C4-2B (cell line): ENCODE results near the gene CRYZL1.

Experiments
- H3K27ac ChIP-seq: fragments of 450-650 bp; 2 replicates; pipeline ENCODE4 v1.5.1; 2017
- CTCF ChIP-seq: fragments of 450-650 bp; conservative IDR thresholded peaks from 2 replicates; pipeline ENCODE4 v1.5.1; 2017; ENCODE audit warnings: mild to moderate bottlenecking
- ZFX ChIP-seq: fragments of 450-650 bp; IDR thresholded peaks from 2 replicates; pipeline ENCODE4 v1.6.1; 2017

Gene CRYZL1

GRCh38 chr21:33544451-33545195 lies 96.9 kb downstream of the CRYZL1 start:
- no peak for TF ChIP-seq ZFX
- TF ChIP-seq CTCF: no peak
- H3K27ac ChIP-seq: no peak overlapping the region

- peak overlapping the region; percentile 97 for H3K27ac ChIP-seq
- no peak for TF ChIP-seq ZFX
- TF ChIP-seq CTCF: no peak
Measured at GRCh38 chr21:33543505-33544129, 97.9 kb downstream of the CRYZL1 start.

- TF ChIP-seq CTCF (no peak), ZFX (peak; percentile 98)
- peak within 1 kb of the TSS; percentile 97 for H3K27ac ChIP-seq
Measured at GRCh38 chr21:33542640-33543504, 98.7 kb downstream of the CRYZL1 start, which contains the start of gene SON. TSS of gene SON (plus strand) at chr21:33543038. CDS start at chr21:33543093, 55 bp downstream.

GRCh38 chr21:33541756-33542639 lies 99.5 kb downstream of the CRYZL1 start, which contains the start of gene GART:
TSS of gene GART (minus strand) at chr21:33542117. CDS start at chr21:33539315, 2,802 bp downstream.
- H3K27ac ChIP-seq: peak within 1 kb of the TSS; percentile 97
- TF ChIP-seq ZFX (no peak; the same call in 1 of the 2 replicates), CTCF (no peak)

GRCh38 chr21:33541105-33541711 lies 100.3 kb downstream of the CRYZL1 start:
- peak overlapping the region; percentile 97 for H3K27ac ChIP-seq
- TF ChIP-seq CTCF: no peak
- no peak for TF ChIP-seq ZFX

GRCh38 chr21:33540711-33541104 lies 100.8 kb downstream of the CRYZL1 start:
- peak overlapping the region; percentile 97; the same call in 1 of the 2 replicates for H3K27ac ChIP-seq
- TF ChIP-seq ZFX (no peak), CTCF (no peak)
